Uterus (tissue), 4 donors: Measurements from ENCODE around the gene SLX4IP. TPM values are rescaled to one million over a fixed set of nuclear protein-coding genes. Genes with fewer than 3 reads are reported as not detected.

ENCODE experiments used
- DNase-seq, 2 donors: peaks; one replicate each; pipeline ENCODE4 v3.0.0-alpha.2; 2019 to 2020
- H3K27ac ChIP-seq, 2 donors: fragments of 200-600 bp; sonication (generic); 1 replicate in 1 of 2; 2 replicates in 1 of 2; pipeline ENCODE4 v1.5.1; 2016 to 2018
- H3K27me3 ChIP-seq, 2 donors: fragments of 200-600 bp; sonication (generic); one replicate each; pipeline ENCODE4 v1.5.1; 2018 to 2019; ENCODE audit warnings: control low read depth in 1 of 2
- H3K36me3 ChIP-seq, 2 donors: fragments of 200-600 bp; sonication (generic); one replicate each; pipeline ENCODE4 v1.5.1; 2019; ENCODE audit warnings: control low read depth in 1 of 2
- H3K4me1 ChIP-seq, 2 donors: fragments of 200-600 bp; sonication (generic); one replicate each; pipeline ENCODE4 v1.5.1; 2018 to 2019; ENCODE audit warnings: control low read depth in 1 of 2
- H3K4me3 ChIP-seq, 2 donors: fragments of 200-600 bp; sonication (generic); 1 replicate in 1 of 2; 2 replicates in 1 of 2; pipeline ENCODE4 v1.5.1; 2018 to 2019; ENCODE audit warnings: mild to moderate bottlenecking in 1 of 2
- H3K9me3 ChIP-seq, 2 donors: fragments of 200-600 bp; sonication (generic); one replicate each; pipeline ENCODE4 v1.5.1; 2019; ENCODE audit warnings: control low read depth in 1 of 2
- POLR2A ChIP-seq, 2 donors: fragments of 450-650 bp; IDR thresholded peaks; one replicate each; pipeline ENCODE4 v1.6.1; 2016; ENCODE audit warnings: antibody characterized with exemption in 2 of 2, mild to moderate bottlenecking in 1 of 2, moderate library complexity in 1 of 2
- intact Hi-C: fragments of 100-400 bp; cut with DNase I; formaldehyde crosslinking; loops from one replicate; pipeline ENCODE4 v1.15.1; 2023; ENCODE audit warnings: low total_unique reads
- total RNA-seq, 4 donors: library from RNA; depleted of rRNA in 3 of 4; stranded (reverse); fragments of >200 nt in 3 of 4; gene quantifications; one replicate each; pipeline versions ENCODE4 v1.1.0 to v1.2.4, GENCODE V29; 2014 to 2023
- TF ChIP-seq, protein P1 (sequence below), 4 experiments: fragments of 200-600 bp in 2 of 4; fragments of 450-650 bp in 2 of 4; sonication (generic) in 2 of 4; IDR thresholded peaks; one replicate each; pipeline ENCODE4 v1.5.1; 2016 to 2019; ENCODE audit warnings: antibody characterized with exemption in 4 of 4, mild to moderate bottlenecking in 2 of 4, moderate library complexity in 1 of 4
- donor health status: DM: yes; HTN: yes; CAD: no.

Gene SLX4IP
- total RNA-seq, 4 donors from 2014 or later, result 0.51 to 7.1 (median 2.0) TPM

DNA sequence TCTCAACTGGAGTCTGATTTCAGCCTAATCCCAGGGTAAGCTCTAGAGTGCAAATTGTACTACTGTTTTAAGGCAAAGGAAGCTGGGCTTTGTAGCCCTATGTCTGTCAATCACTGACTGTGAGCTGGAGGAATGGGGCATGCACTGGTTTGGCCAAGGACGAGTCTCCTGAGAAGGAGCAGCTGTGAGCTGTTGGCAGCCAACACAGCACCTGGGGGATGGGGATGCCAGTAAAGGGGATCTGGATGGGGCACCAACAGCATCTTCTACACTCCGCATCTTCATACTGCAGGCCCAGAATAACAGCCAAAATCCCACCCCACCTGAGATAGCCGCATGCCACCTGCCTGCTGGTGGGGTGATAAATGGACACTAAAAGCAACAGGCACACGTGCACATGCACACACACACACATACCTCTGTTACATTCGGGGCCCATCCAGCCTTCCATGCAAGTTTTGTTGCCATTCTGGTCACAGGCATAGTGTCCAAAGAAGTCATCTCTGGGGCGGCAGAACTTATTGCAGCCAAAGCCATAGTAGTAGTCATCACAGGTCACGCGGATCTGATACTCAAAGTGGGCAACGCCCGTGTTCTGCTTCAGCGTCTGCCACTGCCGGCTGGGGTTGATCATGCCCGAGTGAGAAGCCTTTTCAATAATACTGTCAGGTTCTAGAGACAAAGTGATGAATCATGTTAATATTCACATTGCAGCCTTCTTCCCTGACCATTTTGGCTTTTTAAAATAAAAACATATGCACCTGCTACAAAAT lies 223.1 kb downstream of the SLX4IP start:
- intact Hi-C loops, result no loop called here
- no peaks in the 10 kb centered on the region for H3K36me3 ChIP-seq

DNA sequence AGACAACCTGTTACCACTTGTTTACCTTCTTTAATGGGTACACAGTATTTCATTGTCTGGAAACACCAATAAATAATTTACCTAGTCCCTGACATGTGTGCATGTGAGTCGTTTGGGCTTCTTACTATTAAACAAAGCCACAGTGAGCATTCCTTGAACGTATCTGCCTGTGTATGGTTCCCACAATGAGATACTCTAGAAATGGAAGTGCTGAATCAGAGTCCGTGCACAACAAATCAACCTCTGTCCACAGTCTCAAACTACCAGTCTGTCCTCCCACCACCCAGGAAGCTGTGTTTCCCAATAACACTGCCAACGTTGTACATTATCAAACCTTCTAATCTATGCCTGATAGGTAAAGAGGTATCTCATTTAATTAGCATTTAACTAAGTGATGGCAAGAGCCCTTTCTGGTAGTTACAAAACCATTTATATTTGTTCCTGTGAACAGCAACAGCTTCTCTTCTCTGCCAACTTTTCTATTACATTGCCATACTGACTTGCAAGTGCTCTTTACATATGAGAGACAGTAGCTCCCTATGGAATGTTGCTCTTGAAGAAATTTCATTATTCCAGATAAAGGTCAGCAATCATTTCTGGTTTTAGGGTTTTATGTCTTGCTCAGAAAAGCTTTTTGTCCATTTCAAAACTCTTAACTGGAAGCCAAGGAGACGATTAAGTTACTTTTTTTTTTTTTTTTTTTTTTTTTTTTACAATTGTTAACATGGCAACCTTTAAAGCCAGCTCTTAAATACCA lies 223.9 kb downstream of the SLX4IP start:
- no peak for TF ChIP-seq POLR2A (IDR thresholded peaks at IDR 0.05)
- H3K4me3 ChIP-seq, result no peak overlapping the region
- peak overlapping the region in 1 of 2 donors; percentile 64 for H3K27ac ChIP-seq
- no peaks in the 10 kb centered on the region for H3K9me3 ChIP-seq
- no peak for DNase-seq
- H3K27me3 ChIP-seq, result no peaks in the 10 kb centered on the region
- peaks cover 9 to 21% of the 10 kb centered on the region in 2 donors for H3K4me1 ChIP-seq
- no peaks in the 10 kb centered on the region for H3K36me3 ChIP-seq
- intact Hi-C loops, result no loop called here

More for the DNA sequence above, 223.1 kb downstream of the SLX4IP start:
- H3K27me3 ChIP-seq, result no peaks in the 10 kb centered on the region
- H3K27ac ChIP-seq, result peak overlapping the region in 1 of 2 donors; percentile 15
- TF ChIP-seq POLR2A (IDR thresholded peaks at IDR 0.05), result no peak
- TF ChIP-seq, protein P1, sequence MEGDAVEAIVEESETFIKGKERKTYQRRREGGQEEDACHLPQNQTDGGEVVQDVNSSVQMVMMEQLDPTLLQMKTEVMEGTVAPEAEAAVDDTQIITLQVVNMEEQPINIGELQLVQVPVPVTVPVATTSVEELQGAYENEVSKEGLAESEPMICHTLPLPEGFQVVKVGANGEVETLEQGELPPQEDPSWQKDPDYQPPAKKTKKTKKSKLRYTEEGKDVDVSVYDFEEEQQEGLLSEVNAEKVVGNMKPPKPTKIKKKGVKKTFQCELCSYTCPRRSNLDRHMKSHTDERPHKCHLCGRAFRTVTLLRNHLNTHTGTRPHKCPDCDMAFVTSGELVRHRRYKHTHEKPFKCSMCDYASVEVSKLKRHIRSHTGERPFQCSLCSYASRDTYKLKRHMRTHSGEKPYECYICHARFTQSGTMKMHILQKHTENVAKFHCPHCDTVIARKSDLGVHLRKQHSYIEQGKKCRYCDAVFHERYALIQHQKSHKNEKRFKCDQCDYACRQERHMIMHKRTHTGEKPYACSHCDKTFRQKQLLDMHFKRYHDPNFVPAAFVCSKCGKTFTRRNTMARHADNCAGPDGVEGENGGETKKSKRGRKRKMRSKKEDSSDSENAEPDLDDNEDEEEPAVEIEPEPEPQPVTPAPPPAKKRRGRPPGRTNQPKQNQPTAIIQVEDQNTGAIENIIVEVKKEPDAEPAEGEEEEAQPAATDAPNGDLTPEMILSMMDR (IDR thresholded peaks at IDR 0.05), result no peak
- peaks cover 9 to 21% of the 10 kb centered on the region in 2 donors for H3K4me1 ChIP-seq
- no peaks in the 10 kb centered on the region for H3K9me3 ChIP-seq
- no peak overlapping the region for H3K4me3 ChIP-seq
- DNase-seq, result peak in 1 of 2 donors; percentile 10

DNA sequence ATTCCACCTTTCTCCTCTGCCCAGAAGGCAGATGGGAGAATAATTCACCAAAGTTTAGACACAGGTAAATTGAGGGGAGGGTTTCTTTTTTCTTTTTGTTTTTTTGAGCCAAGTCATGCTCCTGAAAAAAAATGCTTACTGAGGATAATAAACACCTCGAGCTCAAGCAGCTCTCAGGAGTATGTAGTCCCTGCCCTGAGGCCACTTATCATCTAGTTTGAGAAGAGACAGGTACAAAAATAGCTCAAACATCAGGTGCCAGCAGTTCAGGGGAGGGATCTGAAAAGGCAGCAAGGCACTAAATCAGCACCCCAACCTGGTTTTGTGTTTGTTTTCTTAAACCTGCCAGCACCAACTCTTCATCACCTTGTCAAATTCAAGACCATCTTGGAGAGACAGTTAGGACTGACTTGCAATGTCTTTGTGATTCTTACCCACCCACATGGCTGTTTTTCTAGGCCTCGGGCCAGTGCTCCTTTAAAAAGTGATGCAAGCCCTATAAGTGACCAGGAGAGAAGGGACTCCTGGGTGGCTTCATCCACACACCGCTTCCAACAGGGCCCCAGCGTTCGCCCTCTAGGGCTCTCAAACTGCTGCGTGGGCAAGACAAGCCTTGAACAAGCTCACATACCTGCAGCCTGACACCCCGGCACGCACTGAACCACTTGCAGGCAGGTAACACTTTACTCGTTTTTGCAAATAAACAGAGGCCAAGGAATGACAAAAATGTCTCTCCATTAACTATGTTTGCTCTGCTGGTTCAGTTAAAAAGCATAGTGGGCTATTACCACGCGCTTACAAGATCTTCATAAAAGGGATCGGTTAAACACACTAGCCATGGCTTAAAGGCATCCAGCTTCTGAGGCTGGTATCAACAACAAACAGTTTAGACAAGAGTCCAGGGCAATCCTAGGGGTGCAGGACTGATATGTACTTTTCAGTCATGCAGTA lies 224.8 kb downstream of the SLX4IP start:
- Histone ChIP-seq H3K4me1 (peaks cover under 1 to 21% of the 10 kb centered on the region in 2 donors), H3K36me3 (no peaks in the 10 kb centered on the region), H3K4me3 (no peak overlapping the region), H3K27me3 (no peaks in the 10 kb centered on the region), H3K27ac (peak overlapping the region in 1 of 2 donors; percentile 64), H3K9me3 (no peaks in the 10 kb centered on the region)
- peak in 1 of 2 donors; percentile 5 for DNase-seq
- TF ChIP-seq, protein P1 (IDR thresholded peaks at IDR 0.05), result no peak
- no peak for TF ChIP-seq POLR2A (IDR thresholded peaks at IDR 0.05)
- intact Hi-C loops, result no loop called here

DNA sequence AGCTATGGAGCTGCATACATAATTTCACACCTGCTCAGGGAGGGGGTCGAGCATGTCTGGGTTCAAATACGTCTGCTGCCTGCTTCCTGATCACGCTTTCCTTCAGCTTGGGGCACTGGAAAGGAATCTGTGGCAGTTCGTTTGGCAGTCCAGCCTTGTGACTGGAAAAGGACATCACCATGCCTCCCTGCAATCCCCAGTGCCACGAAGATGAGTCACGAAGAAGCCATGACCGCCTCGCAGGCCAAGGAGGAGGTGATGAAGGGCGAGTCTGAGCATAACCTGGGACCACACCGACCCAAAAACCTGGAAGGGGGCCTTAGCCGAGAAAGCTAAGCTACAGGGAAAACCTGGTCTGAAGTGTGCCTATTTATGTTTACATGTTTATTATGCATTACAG lies 225.6 kb downstream of the SLX4IP start:
- Histone ChIP-seq H3K4me1 (peaks cover 0 to 24% of the 10 kb centered on the region in 2 donors), H3K4me3 (no peak overlapping the region), H3K27ac (peak overlapping the region; percentile 39 to 64), H3K9me3 (no peaks in the 10 kb centered on the region), H3K36me3 (no peaks in the 10 kb centered on the region), H3K27me3 (no peaks in the 10 kb centered on the region)
- TF ChIP-seq, protein P1 (IDR thresholded peaks at IDR 0.05), result no peak
- no peak for TF ChIP-seq POLR2A (IDR thresholded peaks at IDR 0.05)
- intact Hi-C loops, result no loop called here
- peak in 1 of 2 donors; percentile 18 for DNase-seq

DNA sequence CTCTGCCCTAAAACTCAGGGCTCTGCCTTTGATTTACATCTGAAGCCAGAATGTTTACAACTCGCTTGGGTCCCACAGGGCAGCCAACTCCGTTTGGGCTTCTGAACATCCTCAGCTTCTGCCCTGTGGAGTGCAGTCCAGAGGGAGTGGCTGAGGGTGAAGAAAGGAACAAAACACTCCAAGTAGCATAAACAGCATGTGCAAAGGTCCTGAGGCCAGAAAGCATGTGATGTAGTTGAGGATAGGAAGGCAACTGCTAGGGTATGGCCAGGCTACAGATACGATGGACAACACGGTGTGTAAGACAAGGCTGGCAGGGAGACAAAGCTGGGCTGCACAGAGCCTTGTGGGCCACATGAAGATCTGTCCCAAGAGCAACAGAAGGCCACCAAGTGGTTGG lies 226.2 kb downstream of the SLX4IP start:
- peak in 1 of 2 donors; percentile 13 for DNase-seq
- peaks cover 3 to 24% of the 10 kb centered on the region in 2 donors for H3K4me1 ChIP-seq
- intact Hi-C loops, result no loop called here
- no peaks in the 10 kb centered on the region for H3K9me3 ChIP-seq
- H3K27me3 ChIP-seq, result no peaks in the 10 kb centered on the region
- TF ChIP-seq, protein P1 (IDR thresholded peaks at IDR 0.05), result no peak
- TF ChIP-seq POLR2A (IDR thresholded peaks at IDR 0.05), result no peak
- H3K36me3 ChIP-seq, result no peaks in the 10 kb centered on the region
- no peak overlapping the region for H3K4me3 ChIP-seq
- H3K27ac ChIP-seq, result peak overlapping the region; percentile 39 to 64
